Measurements from ENCODE around the gene TECTA.

The TECTA gene

DNA sequence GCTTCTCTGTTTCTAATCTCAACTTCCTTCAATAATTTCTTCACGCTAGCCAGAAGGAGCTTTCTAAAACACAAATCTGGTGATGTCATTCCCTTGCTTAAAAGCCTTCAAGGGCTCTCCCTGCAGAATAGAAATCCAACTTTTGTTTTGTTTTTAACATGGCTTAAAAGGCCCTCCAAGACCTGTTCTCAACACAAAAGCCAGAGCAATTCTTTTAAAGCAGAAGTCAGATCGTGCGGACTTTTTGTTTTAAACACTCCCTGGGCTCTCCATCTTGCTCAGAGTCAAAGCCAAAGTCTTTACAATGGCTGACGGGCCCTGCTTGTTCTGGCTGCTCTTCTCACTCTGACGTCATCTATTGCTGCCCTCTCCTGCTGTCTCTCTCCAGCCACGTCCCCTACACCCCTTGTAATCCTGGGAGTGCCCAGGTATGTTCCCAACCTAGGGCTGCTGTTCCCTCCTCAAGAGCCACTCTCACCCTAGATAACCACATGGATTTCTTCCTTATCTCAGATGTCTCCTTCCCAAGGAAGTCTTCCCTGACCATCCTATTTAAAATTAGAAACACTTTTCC is 22.5 kb downstream of the TECTA start:
- no peak for DNase-seq

DNA sequence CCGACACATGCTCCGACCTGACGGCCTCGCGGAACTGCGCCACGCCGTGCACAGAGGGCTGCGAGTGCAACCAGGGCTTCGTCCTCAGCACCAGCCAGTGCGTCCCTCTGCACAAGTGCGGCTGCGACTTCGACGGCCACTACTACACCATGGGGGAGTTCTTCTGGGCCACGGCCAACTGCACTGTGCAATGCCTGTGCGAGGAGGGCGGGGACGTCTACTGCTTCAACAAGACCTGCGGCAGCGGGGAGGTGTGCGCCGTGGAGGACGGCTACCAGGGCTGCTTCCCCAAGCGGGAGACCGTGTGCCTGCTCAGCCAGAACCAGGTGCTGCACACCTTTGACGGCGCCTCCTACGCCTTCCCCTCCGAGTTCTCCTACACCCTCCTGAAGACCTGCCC is 26.8 kb downstream of the TECTA start:
- no peak for DNase-seq

DNA sequence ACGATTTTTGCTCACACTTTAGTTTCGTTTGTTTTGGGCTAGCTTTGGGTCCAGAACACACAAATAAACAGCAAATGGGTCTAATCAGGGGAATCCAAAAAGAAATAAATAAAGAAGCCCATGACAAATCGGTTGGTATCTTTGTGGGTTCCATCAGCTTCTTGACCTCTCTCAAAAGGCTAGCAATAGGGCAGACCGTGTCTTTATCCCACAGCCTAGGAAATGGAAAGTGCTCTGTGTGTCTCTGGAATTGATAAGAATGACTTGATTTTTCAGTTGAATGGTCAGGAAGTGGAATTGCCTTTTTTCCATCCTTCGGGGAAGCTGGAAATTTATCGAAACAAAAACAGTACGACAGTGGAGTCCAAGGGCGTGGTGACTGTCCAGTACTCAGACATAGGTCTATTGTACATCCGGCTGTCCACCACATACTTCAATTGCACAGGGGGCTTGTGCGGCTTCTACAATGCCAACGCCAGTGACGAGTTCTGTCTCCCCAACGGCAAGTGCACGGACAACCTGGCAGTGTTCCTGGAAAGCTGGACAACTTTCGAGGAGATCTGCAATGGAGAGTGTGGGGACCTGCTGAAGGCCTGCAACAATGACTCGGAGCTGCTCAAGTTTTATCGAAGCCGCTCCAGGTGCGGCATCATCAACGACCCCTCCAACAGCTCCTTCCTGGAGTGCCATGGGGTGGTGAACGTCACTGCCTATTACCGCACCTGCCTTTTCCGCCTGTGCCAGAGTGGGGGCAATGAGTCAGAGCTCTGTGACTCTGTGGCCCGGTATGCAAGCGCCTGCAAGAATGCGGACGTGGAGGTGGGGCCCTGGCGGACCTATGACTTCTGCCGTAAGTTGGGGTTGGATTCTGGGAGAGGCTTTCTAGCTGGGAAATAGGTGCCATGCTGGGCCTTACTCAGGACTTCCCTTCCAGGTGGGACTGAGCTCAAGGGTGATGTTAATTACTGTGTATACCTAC is 28.6 kb downstream of the TECTA start:
- no peak for DNase-seq

DNA sequence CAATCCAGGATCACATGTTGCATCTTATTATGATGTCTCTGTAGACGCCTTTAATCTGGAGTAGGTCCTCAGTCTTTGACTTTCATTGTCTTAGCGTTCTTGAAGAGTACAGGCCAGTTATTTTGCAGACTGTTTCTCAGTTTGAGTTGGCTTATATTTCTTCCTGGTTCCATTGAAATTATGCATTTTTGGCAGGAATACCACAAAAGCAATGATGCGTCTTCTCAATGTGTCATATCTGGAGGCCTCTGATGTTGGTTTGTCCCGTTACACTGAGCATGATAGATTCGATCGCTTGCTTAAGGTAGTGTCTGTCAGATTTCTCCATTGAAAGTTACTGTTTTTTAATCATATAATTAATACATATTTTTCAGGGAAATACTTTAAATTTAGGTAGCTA is 30.6 kb downstream of the TECTA start:
- DNase-seq: no peak

DNA sequence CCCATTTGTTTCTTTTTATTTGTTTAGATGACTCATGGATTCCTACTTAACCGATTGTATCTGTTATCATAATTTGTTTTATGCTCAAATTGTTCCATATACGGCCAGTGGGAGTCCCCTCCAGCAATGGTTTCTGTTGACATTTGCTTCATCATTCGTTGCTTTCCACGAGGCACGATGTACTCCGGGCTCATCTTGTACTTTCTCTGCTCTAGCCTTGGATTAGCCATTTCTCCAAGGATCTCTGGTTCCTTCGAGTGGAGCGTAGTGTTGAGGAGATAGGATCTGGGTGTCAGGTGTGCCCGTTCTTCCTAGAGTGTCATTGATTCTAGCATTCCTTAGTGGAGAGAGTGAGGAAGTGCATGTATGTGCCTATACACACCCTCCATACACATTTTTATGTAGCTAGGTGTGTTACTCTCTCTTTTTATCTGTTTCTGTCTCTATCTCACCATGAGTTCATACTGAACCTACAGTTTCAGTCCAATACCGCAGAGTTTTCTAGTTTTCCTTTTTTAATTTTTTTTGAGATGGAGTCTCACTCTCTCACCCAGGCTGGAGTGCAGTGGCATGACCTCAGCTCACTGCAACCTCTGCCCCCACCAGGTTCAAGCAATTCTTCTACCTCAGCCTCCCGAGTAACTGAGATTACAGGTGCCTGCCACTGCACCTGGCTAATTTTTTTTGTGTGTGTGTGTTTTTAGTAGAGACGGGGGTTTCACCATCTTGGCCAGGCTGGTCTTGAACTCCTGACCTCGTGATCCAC is 31.4 kb downstream of the TECTA start:
- DNase-seq: no peak

DNA sequence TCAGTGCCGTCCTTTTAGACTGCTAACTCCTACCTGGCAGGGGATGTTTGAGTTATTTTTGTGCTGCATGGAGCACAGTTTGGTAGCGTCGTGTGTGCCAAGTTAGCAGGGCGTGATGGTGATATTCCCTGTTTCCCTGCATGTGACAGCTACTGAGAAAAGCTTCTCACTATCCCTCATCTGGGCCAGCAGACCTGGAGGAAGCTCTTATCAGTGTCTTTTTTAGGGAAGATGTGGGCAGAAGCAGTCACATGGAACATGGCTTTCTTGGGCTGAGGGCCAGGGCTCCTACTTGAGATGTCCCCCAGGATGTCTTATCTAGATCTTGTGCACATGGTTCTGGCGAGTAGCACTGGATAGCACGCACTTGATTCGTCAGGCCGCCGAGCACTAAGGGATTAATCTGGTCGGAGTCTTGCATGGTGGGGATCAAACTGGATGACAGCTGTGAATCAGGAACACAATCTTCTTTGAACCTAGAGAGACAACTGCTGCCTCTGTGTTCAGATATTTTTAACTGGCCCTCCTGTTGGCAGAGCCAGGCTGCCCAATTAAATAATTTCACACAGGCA is 33.8 kb downstream of the TECTA start:
- DNase-seq: no peak

DNA sequence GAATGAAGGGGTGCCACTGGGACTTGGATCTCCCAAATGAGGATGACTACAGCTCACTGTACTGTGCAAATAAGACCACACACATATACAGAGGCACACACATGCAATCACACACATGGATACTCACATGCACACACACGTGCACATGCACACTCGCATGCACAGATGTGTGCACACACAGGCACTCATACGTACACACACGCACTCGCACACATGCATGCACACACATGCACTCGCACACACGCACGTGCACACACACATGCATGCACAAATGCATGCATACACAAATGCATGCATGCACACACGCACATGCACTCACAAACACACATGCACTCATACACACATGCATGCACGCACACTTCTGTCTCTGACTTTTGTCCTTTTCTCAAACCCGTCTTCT is 36.0 kb downstream of the TECTA start:
- no peak for DNase-seq

DNA sequence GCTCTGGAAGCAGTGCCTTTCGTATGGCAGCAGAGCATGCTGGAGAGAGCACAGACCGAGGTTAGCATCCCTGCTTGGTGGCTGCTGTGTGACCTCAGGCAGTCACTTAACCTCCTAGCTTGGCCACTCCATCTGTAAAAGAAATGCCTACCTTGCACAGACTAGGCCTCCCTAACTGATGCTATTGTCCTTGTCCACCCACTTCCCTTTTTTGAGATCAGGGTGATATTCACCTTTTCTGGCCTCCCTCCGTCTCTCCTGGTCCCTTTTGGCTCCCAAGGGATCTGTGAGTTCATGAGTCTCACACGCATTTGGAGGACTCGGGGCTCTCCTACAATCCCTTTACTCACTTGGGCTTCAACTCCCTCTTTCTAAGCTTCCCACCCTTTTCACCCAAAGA is 37.2 kb downstream of the TECTA start:
- no peak for DNase-seq

DNA sequence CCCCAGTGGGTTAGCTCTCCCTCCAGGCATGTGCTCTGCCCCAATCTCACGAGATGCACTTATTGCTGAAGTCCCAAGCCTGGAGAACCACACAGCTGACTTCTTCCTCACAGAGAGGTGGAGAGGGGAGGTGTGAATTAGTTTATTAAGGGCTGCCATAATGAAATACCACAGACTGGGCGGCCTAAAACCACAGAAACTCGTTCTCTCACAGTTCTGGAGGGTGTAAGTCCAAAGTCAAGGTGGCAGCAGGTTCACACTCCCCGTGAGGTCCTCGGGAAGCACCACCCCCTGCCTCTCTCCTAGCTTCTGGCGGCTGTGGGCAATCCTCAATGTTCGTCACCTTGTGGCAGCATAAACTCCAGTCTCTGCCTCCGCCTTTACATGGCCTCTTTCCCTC is 39.3 kb downstream of the TECTA start:
- no peak for DNase-seq

DNA sequence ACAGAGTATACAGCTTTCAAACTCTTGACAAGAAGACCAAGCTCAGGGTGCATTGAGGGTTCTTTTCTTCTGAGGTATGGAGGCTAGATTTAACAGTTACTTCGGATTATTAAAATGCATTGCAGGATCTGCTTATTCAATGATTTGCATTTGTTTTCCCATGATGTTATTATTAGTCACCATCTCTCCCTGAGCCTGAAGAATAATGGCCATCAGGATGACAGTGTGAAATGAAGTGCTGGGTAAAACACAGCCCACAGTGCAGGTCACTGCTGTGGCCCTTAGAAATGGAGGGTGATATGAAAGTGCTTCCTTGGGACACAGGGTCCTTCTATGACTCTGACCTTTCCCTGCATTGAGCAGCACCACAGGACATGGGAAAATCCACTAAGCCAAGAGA is 40.0 kb downstream of the TECTA start:
- no peak for DNase-seq

DNA sequence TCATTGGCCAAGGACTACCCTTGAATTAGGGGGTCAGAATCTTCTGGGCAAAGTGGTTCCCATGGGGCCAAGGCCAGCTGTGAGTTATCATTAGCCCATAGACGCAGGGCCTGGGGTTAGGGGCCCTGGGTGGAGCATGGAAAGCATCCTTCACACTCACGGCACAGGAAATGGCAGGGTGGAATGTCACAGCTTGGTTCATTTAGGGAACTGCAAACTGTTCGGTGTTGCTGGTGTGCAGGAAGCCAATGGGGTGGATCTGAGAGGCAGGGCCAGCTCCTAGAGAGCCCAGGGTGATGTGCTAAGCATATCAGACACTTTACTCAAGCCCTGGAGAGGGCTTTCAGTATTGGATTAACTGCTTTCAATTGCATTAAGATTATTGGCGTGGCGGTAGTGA is 42.9 kb downstream of the TECTA start:
- no peak for DNase-seq

DNA sequence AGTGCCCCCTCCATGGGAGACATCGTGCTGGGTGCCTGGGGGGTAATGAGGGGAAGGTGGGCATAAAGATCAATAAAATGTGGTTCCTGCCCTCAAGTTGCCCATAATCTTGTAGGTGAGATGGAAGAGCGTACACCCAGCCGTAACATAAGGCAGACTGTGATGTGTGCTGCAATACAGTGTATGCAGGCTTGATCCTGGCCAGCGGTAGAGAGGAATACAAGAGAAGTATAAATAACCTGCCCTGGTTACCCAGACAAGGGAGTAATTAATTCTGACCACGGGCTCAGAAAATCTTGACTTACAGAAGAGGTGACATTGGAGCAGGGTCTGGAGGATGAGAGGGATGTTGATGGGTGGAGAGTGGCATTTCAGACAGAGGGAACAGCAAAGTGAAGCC is 43.7 kb downstream of the TECTA start:
- DNase-seq: no peak

DNA sequence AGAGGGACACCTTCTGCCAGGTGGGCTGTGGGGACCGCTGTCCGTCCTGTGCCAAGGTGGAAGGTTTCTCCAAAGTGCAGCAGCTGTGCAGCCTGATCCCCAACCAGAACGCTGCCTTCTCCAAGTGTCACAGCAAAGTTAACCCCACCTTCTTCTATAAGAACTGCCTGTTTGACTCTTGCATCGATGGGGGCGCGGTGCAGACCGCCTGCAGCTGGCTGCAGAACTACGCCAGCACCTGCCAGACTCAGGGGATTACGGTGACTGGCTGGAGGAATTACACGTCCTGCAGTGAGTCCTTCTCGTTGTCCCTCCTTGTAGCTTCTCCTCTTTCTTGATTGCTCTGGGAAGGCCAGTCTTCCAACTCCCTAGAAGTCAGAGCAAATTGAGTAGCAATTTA is 44.8 kb downstream of the TECTA start:
- DNase-seq: no peak

DNA sequence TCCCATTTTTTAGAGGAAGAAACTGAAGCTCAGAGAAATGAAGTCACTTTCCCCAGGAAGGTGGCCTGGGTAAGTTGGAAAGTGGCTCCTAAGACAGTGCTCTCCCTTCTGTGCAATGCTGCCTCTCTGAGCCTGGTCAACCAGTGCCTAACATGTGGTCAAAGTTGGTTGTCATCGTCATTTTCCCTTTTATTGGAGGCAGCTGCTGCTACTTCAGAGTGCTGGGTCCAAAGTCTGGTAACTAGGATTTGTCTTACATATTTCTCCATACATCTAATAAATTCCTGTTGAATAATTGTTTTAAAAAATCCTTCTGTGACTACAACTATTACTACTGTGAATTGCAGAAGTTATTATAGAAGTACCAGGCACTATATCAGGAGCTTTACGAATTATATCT is 48.1 kb downstream of the TECTA start:
- DNase-seq: no peak

DNA sequence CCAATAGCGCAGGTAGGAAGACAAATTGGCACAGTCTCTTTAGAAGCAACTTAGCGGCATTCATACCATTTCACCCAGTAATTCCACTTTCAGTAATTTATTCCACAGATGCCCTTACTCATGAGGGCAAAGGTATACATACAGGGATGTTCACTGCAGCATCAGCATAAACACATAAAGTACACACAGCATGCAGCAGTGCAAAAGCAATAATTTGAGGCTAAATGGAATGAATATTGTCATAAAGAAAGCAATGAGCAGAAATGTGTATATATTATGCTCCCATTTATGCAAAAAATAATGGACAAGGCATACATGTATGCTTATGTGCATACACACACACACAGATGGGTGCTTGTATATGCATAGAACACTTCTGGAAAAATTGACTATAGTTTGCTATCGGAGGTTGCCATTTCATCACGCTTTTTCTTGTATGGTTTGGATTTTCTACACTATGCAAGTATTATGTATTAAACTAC is 50.2 kb downstream of the TECTA start:
- DNase-seq: no peak

DNA sequence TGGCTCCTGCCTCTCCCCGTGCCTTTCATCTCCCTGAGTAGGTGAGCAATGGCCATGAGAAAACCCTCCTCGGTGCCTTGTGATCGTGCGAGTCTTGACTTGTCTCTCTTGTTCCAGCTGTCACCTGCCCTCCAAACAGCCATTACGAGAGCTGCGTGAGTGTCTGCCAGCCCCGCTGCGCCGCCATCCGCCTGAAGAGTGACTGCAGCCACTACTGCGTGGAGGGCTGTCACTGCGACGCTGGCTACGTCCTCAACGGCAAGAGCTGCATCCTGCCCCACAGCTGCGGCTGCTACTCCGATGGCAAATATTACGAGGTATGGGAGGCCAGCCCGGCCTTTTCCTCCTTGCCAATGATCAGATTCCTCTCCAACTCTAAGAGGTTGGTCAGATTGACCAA is 51.7 kb downstream of the TECTA start:
- DNase-seq: no peak

DNA sequence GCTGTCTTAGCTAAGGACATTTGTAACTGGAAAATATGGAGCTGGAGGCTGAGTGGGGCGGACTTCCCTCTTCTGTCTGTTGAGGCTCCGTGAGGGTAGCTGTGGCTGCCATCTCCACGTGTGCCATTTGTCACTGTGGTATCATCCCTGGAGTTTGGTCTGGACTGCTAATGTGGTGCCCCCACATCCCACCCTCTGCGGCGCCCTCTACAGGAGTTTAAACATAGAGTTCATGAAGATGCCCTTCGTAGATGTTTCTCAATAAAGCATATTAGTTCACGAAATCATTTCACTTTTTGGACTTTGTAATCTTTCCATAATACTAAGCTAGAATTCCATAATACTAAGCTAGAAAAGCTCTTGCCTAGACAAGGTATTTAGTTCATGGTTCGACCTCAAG is 52.4 kb downstream of the TECTA start:
- DNase-seq: no peak

DNA sequence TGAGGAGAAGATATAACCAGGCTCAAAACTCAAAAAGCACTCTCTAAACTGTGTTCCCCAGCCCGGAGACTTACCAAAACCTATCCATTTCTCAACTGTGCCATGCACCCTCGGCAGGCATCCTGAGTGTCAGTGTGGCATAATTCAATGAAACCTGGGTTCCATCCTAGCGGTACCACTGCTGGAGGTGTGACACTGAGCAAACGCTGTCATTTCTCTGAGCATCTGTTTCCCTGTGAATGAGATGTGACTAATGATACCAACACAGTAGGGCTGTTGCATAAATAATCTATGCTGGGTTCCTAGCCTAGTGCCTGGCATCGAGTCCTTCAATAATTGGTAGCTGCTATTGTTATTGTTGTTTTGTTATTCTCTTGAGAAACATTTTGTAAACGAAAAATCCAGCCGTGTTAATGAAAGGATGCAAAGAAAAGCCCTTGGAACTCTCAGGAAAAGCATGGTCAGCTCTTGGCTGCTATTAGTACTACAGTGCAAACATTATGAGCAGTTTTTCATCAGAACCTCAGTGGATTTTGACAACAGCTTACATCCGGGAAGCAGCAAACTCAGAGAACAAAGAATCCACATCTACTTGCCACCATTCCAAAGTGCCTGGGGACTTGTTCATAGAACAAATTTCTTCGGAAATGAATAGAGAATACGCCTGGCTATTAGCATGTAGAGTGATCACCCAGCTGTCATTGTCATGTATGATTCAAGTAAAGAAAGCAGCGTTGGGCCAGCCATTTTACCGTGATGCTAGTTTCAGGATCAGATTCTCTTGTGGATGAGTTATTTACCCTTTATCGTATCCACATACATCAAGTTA is 53.7 kb downstream of the TECTA start:
- no peak for DNase-seq

DNA sequence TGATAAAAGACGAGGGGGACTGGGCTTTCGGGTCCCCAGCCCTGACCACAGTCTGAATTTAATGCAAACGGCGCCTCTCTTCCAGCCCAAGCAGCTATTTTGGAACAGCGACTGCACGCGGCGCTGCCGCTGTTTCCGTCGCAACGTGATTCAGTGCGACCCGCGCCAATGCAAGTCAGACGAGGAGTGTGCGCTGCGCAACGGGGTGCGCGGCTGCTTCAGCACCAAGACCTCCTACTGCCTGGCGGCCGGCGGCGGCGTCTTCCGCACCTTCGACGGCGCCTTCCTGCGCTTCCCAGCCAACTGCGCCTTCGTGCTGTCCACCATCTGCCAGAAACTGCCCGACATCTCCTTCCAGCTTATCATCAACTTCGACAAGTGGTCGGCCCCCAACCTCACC is 56.7 kb downstream of the TECTA start:
- no peak for DNase-seq

DNA sequence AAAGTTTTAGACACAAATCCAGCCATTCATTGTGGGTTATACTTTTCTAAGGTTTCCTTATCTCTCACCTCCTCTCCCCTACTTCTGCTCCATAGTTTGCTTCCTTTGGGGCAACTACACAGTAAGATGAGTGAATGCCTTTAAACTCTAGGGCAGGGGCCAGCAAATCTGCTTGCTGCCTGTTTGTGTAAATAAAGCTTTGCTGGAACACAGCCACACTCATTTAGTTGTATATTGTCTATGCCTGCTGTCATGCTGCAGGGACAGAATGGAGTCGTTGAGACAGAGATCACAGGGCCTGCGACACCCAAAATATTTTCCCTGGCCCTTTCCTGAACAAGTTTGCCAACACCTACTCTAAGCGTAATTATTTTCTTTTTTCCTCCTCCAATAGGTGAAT is 58.7 kb downstream of the TECTA start:
- no peak for DNase-seq

DNA sequence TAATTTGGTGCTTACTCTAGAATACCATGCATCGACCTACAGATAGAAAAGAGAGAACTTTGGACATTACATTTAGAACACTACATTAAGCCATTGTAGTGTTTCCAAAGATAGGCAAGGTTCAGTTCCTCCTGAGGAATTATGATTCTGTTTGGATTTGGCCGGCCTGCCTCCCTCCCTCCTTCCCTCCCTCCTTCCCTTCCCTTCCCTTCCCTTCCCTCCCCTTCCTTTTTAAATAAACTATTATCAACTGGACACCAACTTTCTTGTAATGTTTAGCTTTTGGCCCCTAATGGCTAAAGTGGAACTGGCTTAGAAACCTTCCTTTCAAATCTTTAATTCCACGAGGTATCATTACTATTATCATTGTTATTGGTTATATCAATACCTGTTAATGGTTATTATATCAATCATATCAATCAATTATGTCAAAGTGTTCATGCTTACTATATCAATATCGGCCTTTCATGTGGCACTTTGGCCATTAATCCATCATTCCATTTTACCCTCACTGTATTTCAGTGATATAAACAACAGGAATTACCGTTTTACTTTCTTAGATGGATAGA is 60.4 kb downstream of the TECTA start:
- DNase-seq: no peak
